H9 (cell line): Measurements from ENCODE around the gene FNIP2. TPM values are rescaled to one million over a fixed set of nuclear protein-coding genes. Genes with fewer than 3 reads are reported as not detected.

Experiments
- DNase-seq: peaks from one replicate; pipeline ENCODE4 v3.0.0-alpha.2; 2017
- H2AFZ ChIP-seq: one replicate; pipeline ENCODE4 v1.6.1; 2013; ENCODE audit warnings: mild to moderate bottlenecking, low read length, control low read depth, moderate library complexity
- H2AK5ac ChIP-seq: 2 replicates; pipeline ENCODE4 v1.6.1; 2013; ENCODE audit warnings: low read length, control low read depth, mixed read lengths; ENCODE audit not compliant: insufficient read length
- H2BK120ac ChIP-seq: one replicate; pipeline ENCODE4 v1.6.1; 2013; ENCODE audit warnings: low read depth, mild to moderate bottlenecking, low read length, control low read depth, inconsistent platforms; ENCODE audit not compliant: poor library complexity, severe bottlenecking
- H2BK12ac ChIP-seq: 2 replicates; pipeline ENCODE4 v1.6.1; 2013; ENCODE audit warnings: low read length, control low read depth, mixed read lengths, low read depth; ENCODE audit not compliant: insufficient read length
- H2BK15ac ChIP-seq: 2 replicates; pipeline ENCODE4 v1.6.1; 2013; ENCODE audit warnings: low read depth, low read length, control low read depth
- H2BK20ac ChIP-seq: one replicate; pipeline ENCODE4 v1.6.1; 2013; ENCODE audit warnings: low read depth, mild to moderate bottlenecking, low read length, control low read depth, inconsistent platforms; ENCODE audit not compliant: poor library complexity, severe bottlenecking
- H2BK5ac ChIP-seq: 2 replicates; pipeline ENCODE4 v1.6.1; 2013; ENCODE audit warnings: low read length, control low read depth, mixed read lengths; ENCODE audit not compliant: insufficient read length
- H3K14ac ChIP-seq: 2 replicates; pipeline ENCODE4 v1.6.1; 2013; ENCODE audit warnings: low read length, control low read depth; ENCODE audit not compliant: insufficient read depth
- H3K18ac ChIP-seq: 2 replicates; pipeline ENCODE4 v1.6.1; 2013; ENCODE audit warnings: low read depth, mild to moderate bottlenecking, mixed read lengths, low read length, control low read depth; ENCODE audit not compliant: insufficient read length
- H3K23ac ChIP-seq: 2 replicates; pipeline ENCODE4 v1.6.1; 2013; ENCODE audit warnings: low read length, control low read depth, mixed read lengths, low read depth; ENCODE audit not compliant: insufficient read length
- H3K23me2 ChIP-seq: 2 replicates; pipeline ENCODE4 v1.6.1; 2013; ENCODE audit warnings: low read depth, mild to moderate bottlenecking, mixed read lengths, low read length, control low read depth; ENCODE audit not compliant: insufficient read length, poor library complexity, severe bottlenecking
- H3K27ac ChIP-seq: 2 replicates; pipeline ENCODE4 v1.5.1; 2013; ENCODE audit warnings: low read length, control low read depth, mixed read lengths, low read depth; ENCODE audit not compliant: insufficient read length
- H3K27me3 ChIP-seq: 2 replicates; pipeline ENCODE4 v1.6.1; 2013; ENCODE audit warnings: low read length, control low read depth, inconsistent platforms; ENCODE audit not compliant: insufficient read depth
- H3K4ac ChIP-seq: 2 replicates; pipeline ENCODE4 v1.6.1; 2013; ENCODE audit warnings: low read depth, mild to moderate bottlenecking, control low read depth, inconsistent platforms, low read length, moderate library complexity
- H3K4me1 ChIP-seq: 2 replicates; pipeline ENCODE4 v1.6.1; 2013; ENCODE audit warnings: low read length, control low read depth, inconsistent platforms; ENCODE audit not compliant: insufficient read depth
- H3K4me2 ChIP-seq: 2 replicates; pipeline ENCODE4 v1.6.1; 2013; ENCODE audit warnings: low read length, control low read depth, mixed read lengths; ENCODE audit not compliant: insufficient read length, insufficient read depth
- H3K56ac ChIP-seq: 2 replicates; pipeline ENCODE4 v1.6.1; 2013; ENCODE audit warnings: low read depth, mild to moderate bottlenecking, mixed read lengths, low read length, control low read depth; ENCODE audit not compliant: insufficient read length
- H3K79me1 ChIP-seq: 2 replicates; pipeline ENCODE4 v1.6.1; 2013; ENCODE audit warnings: low read depth, mild to moderate bottlenecking, moderate library complexity, low read length, control low read depth, inconsistent platforms; ENCODE audit not compliant: insufficient read depth, poor library complexity, severe bottlenecking
- H3K79me2 ChIP-seq: 2 replicates; pipeline ENCODE4 v1.6.1; 2013; ENCODE audit warnings: low read length, control low read depth, inconsistent platforms; ENCODE audit not compliant: insufficient read depth
- H3K9ac ChIP-seq: 2 replicates; pipeline ENCODE4 v1.6.1; 2013; ENCODE audit warnings: low read length, control low read depth, mixed read lengths; ENCODE audit not compliant: insufficient read length; ENCODE audit errors: extremely low read depth
- H3K9me3 ChIP-seq: one replicate; pipeline ENCODE4 v1.6.1; 2013; ENCODE audit warnings: low read depth, low read length, inconsistent platforms; ENCODE audit not compliant: control insufficient read depth
- H3T11ph ChIP-seq: one replicate; pipeline ENCODE4 v1.6.1; 2013; ENCODE audit warnings: mild to moderate bottlenecking, low read length, control low read depth, inconsistent platforms
- H4K20me1 ChIP-seq: one replicate; pipeline ENCODE4 v1.6.1; 2013; ENCODE audit not compliant: control insufficient read depth, insufficient read length, insufficient read depth
- H4K5ac ChIP-seq: 2 replicates; pipeline ENCODE4 v1.6.1; 2013; ENCODE audit warnings: low read depth, mild to moderate bottlenecking, mixed read lengths, low read length, control low read depth; ENCODE audit not compliant: insufficient read length
- H4K8ac ChIP-seq: replicated peaks from 2 replicates; pipeline ENCODE4 v1.6.1; 2013; ENCODE audit warnings: low read length, control low read depth, mixed read lengths, low read depth; ENCODE audit not compliant: insufficient read length
- H4K91ac ChIP-seq: 2 replicates; pipeline ENCODE4 v1.6.1; 2013; ENCODE audit warnings: low read depth, mild to moderate bottlenecking, moderate library complexity, mixed read lengths, low read length, control low read depth; ENCODE audit not compliant: insufficient read length
- H3K27ac Mint-ChIP-seq, 3 experiments: 2 replicates in 2 of 3; 3 replicates in 1 of 3; pipeline ENCODE4 v1.8.0; 2020 to 2021; ENCODE audit warnings: mixed read lengths in 3 of 3, mild to moderate bottlenecking in 1 of 3, moderate library complexity in 1 of 3
- H3K27me3 Mint-ChIP-seq: 2 replicates; pipeline ENCODE4 v1.8.0; 2021; ENCODE audit warnings: low read depth, mild to moderate bottlenecking, moderate library complexity, mixed read lengths
- H3K36me3 Mint-ChIP-seq, 3 experiments: 2 replicates in 2 of 3; 3 replicates in 1 of 3; pipeline ENCODE4 v1.8.0; 2020 to 2021; ENCODE audit warnings: low read depth in 3 of 3, mixed read lengths in 3 of 3; ENCODE audit not compliant: insufficient read depth in 1 of 3
- H3K4me1 Mint-ChIP-seq, 2 experiments: 2 replicates each; pipeline ENCODE4 v1.8.0; 2020; ENCODE audit warnings: mixed read lengths in 2 of 2
- H3K4me3 Mint-ChIP-seq, 2 experiments: 2 replicates in 1 of 2; 3 replicates in 1 of 2; pipeline ENCODE4 v1.8.0; 2020 to 2021; ENCODE audit warnings: mild to moderate bottlenecking in 2 of 2, mixed read lengths in 2 of 2, moderate library complexity in 1 of 2
- H3K9me3 Mint-ChIP-seq, 2 experiments: 2 replicates in 1 of 2; 3 replicates in 1 of 2; pipeline ENCODE4 v1.8.0; 2020; ENCODE audit warnings: mild to moderate bottlenecking in 2 of 2, mixed read lengths in 2 of 2, moderate library complexity in 1 of 2
- WGBS: extraction: QIAGEN DNeasy Blood & Tissue Kit; methylation state at CpG from one replicate; pipeline ENCODE4 v1.1.7; 2013; ENCODE audit warnings: missing lambda C conversion rate, low lambda C conversion rate, mixed read lengths; ENCODE audit not compliant: insufficient read length; ENCODE audit errors: extremely low coverage; 5-methylcytosine and 5-hydroxymethylcytosine counted together
- total RNA-seq: library from RNA; stranded (reverse); gene quantifications from 2 replicates; pipeline ENCODE4 v1.2.1, GENCODE V29; 2021
- TF ChIP-seq, protein P1 (sequence below): fragments of 200-600 bp; sonication (generic); conservative IDR thresholded peaks from 3 replicates; pipeline ENCODE4 v1.8.0; 2021; ENCODE audit warnings: antibody characterized with exemption, mild to moderate bottlenecking

The FNIP2 gene
- total RNA-seq, 1 experiment from 2014 or later = 9.6 TPM

DNA sequence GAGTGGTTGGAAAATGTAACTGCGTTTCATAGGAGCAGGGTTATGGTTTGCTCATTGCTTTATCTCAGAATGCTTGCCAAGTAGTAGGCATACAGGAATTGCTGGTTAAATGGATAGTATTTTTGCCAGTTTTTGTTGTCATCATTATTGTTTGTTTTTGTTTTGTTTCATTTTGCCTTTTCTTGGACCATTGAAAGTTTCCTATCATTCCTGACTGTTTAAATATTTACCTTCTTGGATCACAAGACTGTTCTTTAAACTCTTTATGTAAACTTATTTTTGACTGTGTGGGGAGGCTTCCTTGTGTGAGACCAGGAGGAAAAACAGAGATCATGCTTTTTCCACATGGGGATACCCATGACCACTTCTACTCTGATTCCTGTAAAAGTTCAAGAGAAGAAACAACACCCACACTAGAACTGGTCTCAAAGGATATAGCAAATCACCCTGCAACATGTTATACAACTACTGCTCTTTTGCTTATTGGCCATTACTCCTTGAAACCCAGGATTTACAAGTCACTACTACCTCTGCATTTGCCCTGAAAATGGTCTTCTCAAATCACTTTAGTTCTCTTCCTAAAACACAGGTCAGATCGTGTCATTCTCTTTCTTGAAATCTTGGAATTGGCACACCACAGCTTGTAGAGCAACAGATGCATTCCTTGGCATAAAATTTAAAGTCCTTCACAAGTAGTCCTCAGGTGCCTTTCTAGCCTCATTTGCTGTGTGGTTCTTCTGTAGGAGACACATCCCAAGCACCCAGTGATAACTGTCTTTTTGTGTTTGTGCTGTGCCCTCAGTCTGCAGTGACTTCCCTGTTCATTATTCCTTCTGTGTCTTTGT lies 51.3 kb downstream of the FNIP2 start:
- no peaks in the 10 kb centered on the region for H3K79me2 ChIP-seq
- H3K56ac ChIP-seq = no peak overlapping the region
- H3K79me1 ChIP-seq = no peaks in the 10 kb centered on the region
- no peaks in the 10 kb centered on the region for H3K23me2 ChIP-seq
- no peaks in the 10 kb centered on the region for H3K9me3 ChIP-seq
- H3K14ac ChIP-seq = no peak overlapping the region
- TF ChIP-seq, protein P1, sequence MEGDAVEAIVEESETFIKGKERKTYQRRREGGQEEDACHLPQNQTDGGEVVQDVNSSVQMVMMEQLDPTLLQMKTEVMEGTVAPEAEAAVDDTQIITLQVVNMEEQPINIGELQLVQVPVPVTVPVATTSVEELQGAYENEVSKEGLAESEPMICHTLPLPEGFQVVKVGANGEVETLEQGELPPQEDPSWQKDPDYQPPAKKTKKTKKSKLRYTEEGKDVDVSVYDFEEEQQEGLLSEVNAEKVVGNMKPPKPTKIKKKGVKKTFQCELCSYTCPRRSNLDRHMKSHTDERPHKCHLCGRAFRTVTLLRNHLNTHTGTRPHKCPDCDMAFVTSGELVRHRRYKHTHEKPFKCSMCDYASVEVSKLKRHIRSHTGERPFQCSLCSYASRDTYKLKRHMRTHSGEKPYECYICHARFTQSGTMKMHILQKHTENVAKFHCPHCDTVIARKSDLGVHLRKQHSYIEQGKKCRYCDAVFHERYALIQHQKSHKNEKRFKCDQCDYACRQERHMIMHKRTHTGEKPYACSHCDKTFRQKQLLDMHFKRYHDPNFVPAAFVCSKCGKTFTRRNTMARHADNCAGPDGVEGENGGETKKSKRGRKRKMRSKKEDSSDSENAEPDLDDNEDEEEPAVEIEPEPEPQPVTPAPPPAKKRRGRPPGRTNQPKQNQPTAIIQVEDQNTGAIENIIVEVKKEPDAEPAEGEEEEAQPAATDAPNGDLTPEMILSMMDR = no peak
- Mint-ChIP-seq H3K36me3 (no peaks in the 10 kb centered on the region), H3K27me3 (no peaks in the 10 kb centered on the region), H3K4me1 (peaks cover 4 to 12% of the 10 kb centered on the region in 2 experiments; a peak in 3 of 4 replicates), H3K4me3 (no peak overlapping the region), H3K9me3 (no peaks in the 10 kb centered on the region), H3K27ac (no peak overlapping the region; a peak in 1 of 7 replicates)
- H2BK5ac ChIP-seq = no peak overlapping the region
- WGBS = 100% methylated on average over 1 of the region's 2 CpGs
- no peak overlapping the region for H4K5ac ChIP-seq
- H3K23ac ChIP-seq = no peak overlapping the region
- H3K27ac ChIP-seq = no peak overlapping the region
- no peak overlapping the region for H3T11ph ChIP-seq
- no peak overlapping the region for H3K4me2 ChIP-seq
- H4K20me1 ChIP-seq = no peaks in the 10 kb centered on the region
- H2BK20ac ChIP-seq = no peak overlapping the region
- no peak overlapping the region for H3K9ac ChIP-seq
- no peak overlapping the region for H2AFZ ChIP-seq
- H2AK5ac ChIP-seq = no peak overlapping the region
- H2BK12ac ChIP-seq = no peak overlapping the region
- no peaks in the 10 kb centered on the region for H3K27me3 ChIP-seq
- H2BK120ac ChIP-seq = no peak overlapping the region
- no peak overlapping the region for H2BK15ac ChIP-seq
- H3K4me1 ChIP-seq = no peaks in the 10 kb centered on the region
- no peak overlapping the region for H3K18ac ChIP-seq
- DNase-seq = no peak
- H4K8ac ChIP-seq = no peak overlapping the region
- no peak overlapping the region for H3K4ac ChIP-seq
- H4K91ac ChIP-seq = no peak overlapping the region
